ES-I3 (cell line): ENCODE measurements around the gene POU6F1.
A peak's percentile ranks its signal among the peaks of the same experiment; 100 is the strongest.

ENCODE experiments used
- H3K36me3 ChIP-seq: 2 replicates; pipeline ENCODE4 v1.6.1; 2013; ENCODE audit warnings: mild to moderate bottlenecking, low read length, control low read depth, moderate library complexity; ENCODE audit not compliant: insufficient read depth
- H3K4me1 ChIP-seq: 2 replicates; pipeline ENCODE4 v1.6.1; 2013; ENCODE audit warnings: mild to moderate bottlenecking, control low read depth, low read length; ENCODE audit not compliant: insufficient read depth
- H3K9ac ChIP-seq: 2 replicates; pipeline ENCODE4 v1.6.1; 2013; ENCODE audit warnings: low read depth, mild to moderate bottlenecking, low read length, moderate library complexity
- H3K9me3 ChIP-seq: 2 replicates; pipeline ENCODE4 v1.6.1; 2013; ENCODE audit warnings: mild to moderate bottlenecking, low read length, moderate library complexity; ENCODE audit not compliant: control insufficient read depth, insufficient read depth

The POU6F1 gene

GRCh38 chr12:51181558-51181957, 36.3 kb downstream of the POU6F1 start:
- no peaks in the 10 kb centered on the region for H3K36me3 ChIP-seq
- no peaks in the 10 kb centered on the region for H3K4me1 ChIP-seq
- no peaks in the 10 kb centered on the region for H3K9me3 ChIP-seq
- no peak overlapping the region for H3K9ac ChIP-seq

- no peaks in the 10 kb centered on the region for H3K36me3 ChIP-seq
- no peaks in the 10 kb centered on the region for H3K4me1 ChIP-seq
- H3K9me3 ChIP-seq: no peaks in the 10 kb centered on the region
- H3K9ac ChIP-seq: no peak overlapping the region
Measured at GRCh38 chr12:51177897-51178296, 40.0 kb downstream of the POU6F1 start.

- Histone ChIP-seq H3K4me1 (no peaks in the 10 kb centered on the region), H3K9me3 (no peaks in the 10 kb centered on the region), H3K9ac (no peak overlapping the region), H3K36me3 (no peaks in the 10 kb centered on the region)
Measured at GRCh38 chr12:51174501-51174900, 43.4 kb downstream of the POU6F1 start.

DNA sequence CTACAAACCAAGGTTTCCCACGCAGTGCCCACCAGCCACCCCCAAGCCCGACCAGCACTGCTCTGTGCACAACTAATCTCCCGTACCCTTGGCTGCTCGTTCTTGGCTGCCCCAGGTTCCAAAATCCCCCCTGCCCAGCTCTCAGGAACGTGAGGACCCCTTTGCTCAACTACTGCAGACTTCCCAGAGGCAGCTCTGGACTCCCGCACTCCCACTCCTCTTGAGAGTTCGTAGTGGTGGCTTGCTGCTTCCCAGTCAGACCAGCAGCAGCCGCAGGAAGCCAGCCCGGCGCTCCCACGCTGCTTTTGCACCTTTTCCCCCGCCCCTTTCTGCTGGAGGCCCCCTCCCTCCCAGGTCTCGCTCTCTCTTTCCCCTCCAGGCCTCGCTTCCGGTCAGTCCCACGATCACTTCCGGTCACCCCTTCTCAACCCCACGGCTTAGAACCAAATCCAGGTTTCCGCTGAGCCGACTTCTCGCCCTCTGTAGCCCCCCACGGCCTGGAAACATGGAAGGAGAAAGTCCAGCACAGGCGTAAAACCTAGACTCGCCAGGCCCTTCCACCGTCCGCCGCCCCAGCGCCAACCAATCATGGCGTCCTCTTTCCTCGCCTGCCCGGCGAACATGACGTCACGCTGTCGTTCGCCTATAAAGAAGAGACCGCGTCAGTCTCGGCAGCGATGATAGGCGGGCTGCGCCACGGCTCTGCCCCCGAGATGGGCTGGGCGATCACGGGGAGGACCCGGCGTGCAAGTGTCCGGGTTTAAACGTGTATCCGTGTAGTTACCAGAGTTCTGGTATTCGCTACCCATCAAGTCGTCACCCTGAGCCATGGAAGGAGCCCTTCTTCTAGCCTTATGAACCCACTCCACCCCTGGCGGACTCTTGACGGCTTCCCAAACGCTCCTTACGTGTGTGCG, 45.1 kb downstream of the POU6F1 start, which contains the start of gene TFCP2:
Gene TFCP2, minus strand, starts transcription at position 621 of the 917 bp plus-strand sequence. CDS start 713 bp downstream, outside the sequence.
- Histone ChIP-seq H3K4me1 (no peaks in the 10 kb centered on the region), H3K9me3 (no peaks in the 10 kb centered on the region), H3K9ac (peak within 1 kb of the TSS; percentile 96), H3K36me3 (no peaks in the 10 kb centered on the region)

GRCh38 chr12:51171884-51172514, 45.9 kb downstream of the POU6F1 start:
- Histone ChIP-seq H3K4me1 (no peaks in the 10 kb centered on the region), H3K9ac (peak overlapping the region; percentile 96), H3K9me3 (no peaks in the 10 kb centered on the region), H3K36me3 (no peaks in the 10 kb centered on the region)

DNA sequence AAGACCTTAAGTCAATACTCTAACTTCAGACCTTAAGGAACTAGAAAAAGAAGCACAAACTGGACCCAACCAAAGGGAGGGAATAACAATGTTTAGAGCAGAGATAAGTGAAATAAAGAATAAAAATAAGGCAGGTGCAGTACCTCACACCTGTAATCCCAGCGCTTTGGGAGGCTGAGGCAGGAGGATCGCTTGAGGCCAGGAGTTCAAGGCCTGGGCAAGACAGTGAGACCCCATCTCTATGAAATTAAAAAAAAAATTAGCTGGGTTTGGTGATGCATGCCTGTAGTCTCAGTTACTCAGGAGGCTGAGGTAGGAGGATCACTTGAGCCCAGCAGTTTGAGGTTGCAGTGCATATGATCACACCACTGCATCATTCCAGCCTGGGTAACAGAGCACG, 54.1 kb downstream of the POU6F1 start:
- Histone ChIP-seq H3K4me1 (no peaks in the 10 kb centered on the region), H3K9me3 (no peaks in the 10 kb centered on the region), H3K9ac (no peak overlapping the region), H3K36me3 (no peaks in the 10 kb centered on the region)

DNA sequence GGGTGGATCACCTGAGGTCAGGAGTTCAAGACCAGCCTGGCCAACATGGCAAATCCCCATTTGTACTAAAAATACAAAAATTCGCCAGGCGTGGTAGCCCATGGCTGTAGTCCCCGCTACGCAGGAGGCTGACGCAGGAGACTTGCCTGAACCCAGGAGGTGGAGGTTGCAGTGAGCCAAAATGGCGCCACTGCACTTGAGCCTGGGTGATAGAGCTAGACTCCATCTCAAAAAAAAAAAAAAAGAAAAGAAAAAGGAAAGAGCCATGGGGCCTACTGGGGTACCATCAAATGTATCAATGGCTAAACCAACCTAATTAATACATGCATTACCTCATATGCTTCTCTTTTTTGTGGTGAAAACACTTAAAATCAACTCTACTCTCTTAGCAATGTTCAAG, 55.6 kb downstream of the POU6F1 start:
- Histone ChIP-seq H3K9me3 (no peaks in the 10 kb centered on the region), H3K9ac (no peak overlapping the region), H3K36me3 (no peaks in the 10 kb centered on the region)

DNA sequence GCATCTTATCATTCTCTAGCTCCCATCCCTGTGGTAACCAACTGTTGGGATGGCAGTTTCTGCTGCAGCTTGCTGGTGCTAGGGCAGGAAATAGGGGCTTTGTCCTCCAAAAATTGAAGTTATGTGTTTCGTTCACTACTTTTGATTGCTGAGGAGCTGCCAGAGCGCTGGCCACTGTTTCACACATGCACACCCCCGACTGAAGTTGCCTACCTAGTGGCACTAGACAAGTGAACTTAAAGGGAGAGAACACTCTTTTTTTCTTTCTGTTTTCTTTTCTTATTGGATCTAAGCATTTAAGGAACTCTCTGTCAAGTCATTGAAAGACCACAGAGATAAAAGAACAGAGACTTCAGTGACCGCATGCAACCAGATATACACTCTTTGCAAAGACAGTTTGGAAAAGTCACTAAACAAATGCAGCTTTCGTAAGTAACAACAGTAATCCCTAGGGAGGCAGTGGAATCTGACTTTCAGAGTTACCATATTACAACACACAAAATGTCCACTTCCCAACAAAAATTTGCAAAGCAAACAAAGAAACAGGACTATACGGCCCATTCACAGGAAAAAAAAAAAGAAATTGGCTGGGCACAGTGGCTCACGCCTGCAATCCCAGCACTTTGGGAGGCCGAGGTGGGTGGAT, 56.9 kb downstream of the POU6F1 start:
- H3K9ac ChIP-seq: no peak overlapping the region
- no peaks in the 10 kb centered on the region for H3K36me3 ChIP-seq
- no peaks in the 10 kb centered on the region for H3K9me3 ChIP-seq
- peaks cover 4% of the 10 kb centered on the region; the same call in 1 of the 2 replicates for H3K4me1 ChIP-seq

More for the DNA sequence above, 55.6 kb downstream of the POU6F1 start:
- no peaks in the 10 kb centered on the region for H3K4me1 ChIP-seq

DNA sequence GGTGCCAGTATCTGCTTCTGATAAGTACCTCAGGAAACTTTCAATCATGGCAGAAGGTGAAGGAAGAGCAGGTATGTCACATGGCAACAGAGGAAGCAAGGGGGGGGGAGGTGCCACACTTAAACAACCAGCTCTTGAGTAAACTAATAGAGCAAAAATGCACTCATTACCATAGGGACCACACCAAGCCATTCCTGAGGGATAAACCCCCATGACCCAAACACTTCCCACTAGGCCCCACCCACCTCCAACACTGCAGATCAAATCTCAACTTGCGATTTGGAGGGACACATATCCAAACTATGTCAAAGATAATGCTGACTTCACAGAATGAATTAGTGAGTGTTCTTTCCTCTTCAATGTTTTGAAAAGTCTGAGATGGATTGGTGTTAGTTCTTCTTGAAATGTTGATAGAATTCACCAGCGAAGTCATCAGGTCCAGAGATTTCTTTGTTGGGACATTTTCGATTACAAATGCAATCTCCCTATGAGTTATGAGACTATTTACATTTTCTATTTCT, 61.6 kb downstream of the POU6F1 start:
- Histone ChIP-seq H3K9ac (no peak overlapping the region), H3K9me3 (no peaks in the 10 kb centered on the region), H3K4me1 (peaks cover 4% of the 10 kb centered on the region; the same call in 1 of the 2 replicates), H3K36me3 (no peaks in the 10 kb centered on the region; the same call in 1 of the 2 replicates)

DNA sequence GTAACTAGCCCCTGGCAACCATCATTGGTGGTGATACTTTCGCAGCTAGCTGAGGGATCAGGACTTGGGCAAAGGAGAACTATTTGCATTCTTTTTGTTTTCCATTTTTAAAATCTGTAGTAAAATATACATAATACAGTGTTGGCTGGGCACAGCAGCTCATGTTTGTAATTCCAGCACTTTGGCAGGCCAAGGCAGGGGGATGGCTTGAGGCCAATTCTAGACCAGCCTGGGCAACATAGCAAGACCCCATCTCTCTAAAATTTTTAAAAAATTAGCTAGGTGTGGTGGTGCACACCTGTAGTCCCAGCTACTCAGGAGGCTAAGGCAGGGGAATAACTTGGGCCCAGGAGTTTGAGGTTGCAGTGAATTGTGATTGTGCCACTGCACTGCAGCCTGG, 64.9 kb downstream of the POU6F1 start:
- H3K36me3 ChIP-seq: no peaks in the 10 kb centered on the region; the same call in 1 of the 2 replicates
- no peaks in the 10 kb centered on the region for H3K9me3 ChIP-seq
- peaks cover 4% of the 10 kb centered on the region; the same call in 1 of the 2 replicates for H3K4me1 ChIP-seq
- no peak overlapping the region for H3K9ac ChIP-seq

GRCh38 chr12:51150777-51151176, 67.1 kb downstream of the POU6F1 start:
- no peaks in the 10 kb centered on the region for H3K4me1 ChIP-seq
- H3K9ac ChIP-seq: no peak overlapping the region
- no peaks in the 10 kb centered on the region; the same call in 1 of the 2 replicates for H3K36me3 ChIP-seq
- no peaks in the 10 kb centered on the region for H3K9me3 ChIP-seq

DNA sequence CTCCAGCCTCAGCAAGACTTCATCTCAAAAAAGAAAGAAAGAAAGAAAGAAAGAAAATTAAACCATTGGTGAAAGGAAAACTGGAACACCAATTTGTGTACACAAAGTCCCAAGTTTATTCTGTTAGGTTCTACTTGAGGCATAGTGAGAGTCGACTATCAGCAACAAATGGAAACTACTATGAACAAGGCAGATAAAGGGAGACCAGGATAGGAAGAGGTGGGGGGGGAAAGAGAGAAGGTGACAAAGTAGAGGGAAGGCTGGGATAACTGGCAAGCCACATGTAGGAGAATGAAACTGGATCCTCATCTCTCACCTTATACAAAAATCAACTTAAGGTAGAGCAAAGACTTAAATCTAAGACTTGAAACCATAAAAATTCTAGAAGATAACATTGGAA, 70.6 kb downstream of the POU6F1 start:
- Histone ChIP-seq H3K9me3 (no peaks in the 10 kb centered on the region; the same call in 1 of the 2 replicates), H3K36me3 (no peaks in the 10 kb centered on the region; the same call in 1 of the 2 replicates), H3K4me1 (no peaks in the 10 kb centered on the region), H3K9ac (no peak overlapping the region)

- Histone ChIP-seq H3K9me3 (no peaks in the 10 kb centered on the region; the same call in 1 of the 2 replicates), H3K4me1 (no peaks in the 10 kb centered on the region), H3K36me3 (no peaks in the 10 kb centered on the region), H3K9ac (no peak overlapping the region)
Measured at GRCh38 chr12:51139292-51139844, 78.5 kb downstream of the POU6F1 start.
